ENCODE measurements around the gene FAM222A.

FAM222A gene

DNA sequence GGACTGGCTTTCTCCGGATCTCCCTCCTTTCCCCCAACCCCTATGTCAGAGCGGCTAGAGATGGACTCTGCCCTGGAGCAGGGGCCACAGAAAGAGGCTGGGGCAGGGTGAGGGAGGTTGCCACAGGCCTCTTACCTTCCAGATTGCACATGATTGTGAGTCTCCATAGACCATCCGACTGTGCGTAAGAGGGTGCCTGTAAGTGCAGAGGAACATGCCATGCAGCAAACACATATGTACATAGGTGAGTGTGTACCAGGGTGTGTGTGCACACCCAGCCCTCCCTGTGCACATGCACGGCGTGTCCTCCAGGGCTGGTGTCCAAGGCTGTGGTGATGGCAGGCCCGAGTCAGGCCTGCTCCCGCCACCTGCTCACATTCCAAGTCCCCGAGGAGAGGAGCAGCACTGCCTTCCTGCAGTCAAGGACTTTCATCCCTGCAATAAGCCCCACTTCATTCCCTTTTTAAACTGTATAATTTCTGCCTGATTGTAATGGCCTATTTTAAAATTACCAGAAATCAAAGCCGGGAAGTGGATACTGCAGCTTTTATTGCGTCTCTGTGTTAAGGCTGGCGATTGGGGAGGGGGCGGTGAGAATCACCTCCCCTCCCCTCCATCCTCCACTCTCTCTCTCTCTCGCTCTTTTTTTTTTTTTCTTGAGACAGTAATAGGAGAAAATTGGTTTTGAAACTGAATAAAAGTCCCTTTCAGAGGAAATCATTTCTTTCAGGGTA is 28.5 kb downstream of the FAM222A start:
- Mint-ChIP-seq H3K36me3 (ENCODE audit: low read depth) (no peaks in the 10 kb centered on the region), H3K4me3 (no peak overlapping the region), H3K9me3 (no peaks in the 10 kb centered on the region), H3K27me3 (no peaks in the 10 kb centered on the region), H3K4me1 (ENCODE audit: low read depth) (no peaks in the 10 kb centered on the region), H3K27ac (no peak overlapping the region)

DNA sequence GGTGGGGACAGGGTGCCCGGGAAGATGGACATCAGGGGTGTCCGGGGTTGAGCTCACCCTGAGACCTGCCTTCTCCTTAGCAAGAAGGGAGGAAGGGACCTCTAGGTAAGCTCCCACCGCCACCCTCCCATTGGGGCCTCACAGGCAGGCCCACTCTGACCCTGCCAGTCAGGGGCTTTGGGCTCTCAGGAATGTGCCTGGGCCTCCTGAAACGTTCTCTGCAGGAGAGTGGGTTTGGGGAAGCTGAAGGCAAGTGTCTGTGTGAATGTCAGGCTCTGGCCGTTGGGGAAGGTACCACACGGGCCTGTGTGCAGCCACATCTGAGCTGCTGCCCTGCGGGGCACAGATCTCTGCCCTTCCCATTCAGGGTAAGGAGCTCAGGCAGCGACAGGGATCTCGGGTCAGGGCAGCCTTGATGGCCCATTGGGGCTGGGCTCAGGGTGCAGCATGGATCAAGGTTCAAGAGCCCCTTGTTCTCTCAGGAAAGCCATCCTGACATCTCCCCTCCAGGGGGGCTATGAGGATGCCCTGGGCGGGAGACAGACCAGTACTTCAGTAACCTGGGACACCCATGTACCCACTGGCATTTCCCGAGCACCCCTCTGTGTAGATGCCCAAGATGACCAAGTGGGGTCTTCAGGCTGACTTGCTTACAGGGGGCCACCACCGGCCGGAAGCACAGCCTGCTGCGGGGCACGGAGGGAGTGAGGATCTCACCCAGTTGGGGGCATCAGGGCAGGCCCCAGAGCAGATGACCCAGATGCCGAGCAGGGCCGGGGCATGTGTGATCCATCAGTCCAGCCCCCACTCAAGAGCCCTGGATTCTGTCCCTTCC is 29.7 kb downstream of the FAM222A start:
- H3K4me3 Mint-ChIP-seq = no peak overlapping the region
- H3K27me3 Mint-ChIP-seq = no peaks in the 10 kb centered on the region
- no peaks in the 10 kb centered on the region for H3K9me3 Mint-ChIP-seq
- H3K36me3 Mint-ChIP-seq (ENCODE audit: low read depth) = no peaks in the 10 kb centered on the region
- no peak overlapping the region for H3K27ac Mint-ChIP-seq
- no peaks in the 10 kb centered on the region for H3K4me1 Mint-ChIP-seq (ENCODE audit: low read depth)

DNA sequence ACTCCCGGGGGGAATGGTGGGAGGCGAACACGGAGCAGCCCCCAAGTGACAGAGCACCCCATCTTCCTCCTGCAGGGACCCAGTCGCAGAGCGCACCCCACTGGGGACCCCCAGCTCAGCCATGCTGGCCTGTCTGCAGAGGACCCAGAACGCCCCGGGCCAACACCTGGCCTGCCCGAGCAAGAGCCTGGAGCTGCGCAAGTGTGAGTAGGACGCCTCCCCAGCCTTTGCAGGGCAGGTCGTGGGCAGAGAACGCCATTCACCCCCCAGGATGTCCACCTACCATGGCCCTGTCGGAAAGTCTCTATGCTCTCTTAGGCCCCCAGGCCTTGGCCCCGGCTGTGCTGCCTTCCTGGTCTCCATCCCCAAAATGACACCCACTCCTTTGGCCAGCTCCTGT is 30.4 kb downstream of the FAM222A start:
- H3K27me3 Mint-ChIP-seq = no peaks in the 10 kb centered on the region
- no peaks in the 10 kb centered on the region for H3K36me3 Mint-ChIP-seq (ENCODE audit: low read depth)
- H3K9me3 Mint-ChIP-seq = no peaks in the 10 kb centered on the region
- H3K4me3 Mint-ChIP-seq = no peak overlapping the region
- no peak overlapping the region for H3K27ac Mint-ChIP-seq
- no peaks in the 10 kb centered on the region for H3K4me1 Mint-ChIP-seq (ENCODE audit: low read depth)

DNA sequence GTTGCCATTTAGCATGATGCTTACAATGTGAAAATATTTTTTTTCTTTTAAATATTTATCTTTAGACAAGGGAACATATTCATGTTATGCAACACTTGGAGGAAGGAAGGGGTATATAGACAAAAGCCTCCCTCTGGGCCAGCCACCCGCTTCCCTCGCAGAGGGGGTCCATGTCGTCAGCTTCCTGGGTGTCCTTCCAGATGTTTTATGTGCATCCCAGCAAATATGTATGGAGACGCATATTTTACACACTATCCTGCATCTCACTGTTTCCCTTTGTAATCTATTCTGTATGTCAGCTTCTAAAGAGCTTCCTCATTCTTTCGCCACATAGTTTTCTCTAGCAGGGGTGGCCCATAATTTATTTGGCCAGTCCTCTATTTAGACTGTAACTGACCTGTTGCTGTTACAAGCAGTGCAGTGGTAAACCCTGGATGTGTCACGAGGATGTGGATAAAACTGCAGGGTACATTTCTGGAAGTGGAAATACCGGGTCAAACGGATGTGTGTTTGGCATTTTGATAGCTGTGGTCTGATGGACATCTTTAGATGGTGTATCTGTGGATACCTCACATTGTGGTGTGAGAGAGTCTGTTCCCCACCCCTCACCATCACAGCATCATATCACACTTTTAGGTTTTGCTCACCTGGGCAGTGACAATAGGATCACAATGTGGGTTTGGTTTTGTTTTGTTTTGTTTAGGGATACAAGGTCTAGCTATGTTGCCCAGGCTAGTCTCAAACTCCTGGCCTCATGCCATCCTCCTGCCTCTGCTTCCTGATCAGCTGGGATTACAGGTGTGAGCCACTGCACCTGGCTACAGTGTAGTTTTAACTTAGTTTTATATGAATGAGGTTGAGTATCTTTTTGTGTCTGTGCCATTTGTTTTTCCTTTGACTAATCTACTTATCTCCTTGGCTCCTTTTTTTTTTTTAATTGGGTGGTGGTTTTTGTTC is 31.6 kb downstream of the FAM222A start:
- no peaks in the 10 kb centered on the region for H3K27me3 Mint-ChIP-seq
- no peaks in the 10 kb centered on the region for H3K4me1 Mint-ChIP-seq (ENCODE audit: low read depth)
- H3K27ac Mint-ChIP-seq = no peak overlapping the region
- H3K36me3 Mint-ChIP-seq (ENCODE audit: low read depth) = no peaks in the 10 kb centered on the region
- no peak overlapping the region for H3K4me3 Mint-ChIP-seq
- H3K9me3 Mint-ChIP-seq = no peaks in the 10 kb centered on the region

DNA sequence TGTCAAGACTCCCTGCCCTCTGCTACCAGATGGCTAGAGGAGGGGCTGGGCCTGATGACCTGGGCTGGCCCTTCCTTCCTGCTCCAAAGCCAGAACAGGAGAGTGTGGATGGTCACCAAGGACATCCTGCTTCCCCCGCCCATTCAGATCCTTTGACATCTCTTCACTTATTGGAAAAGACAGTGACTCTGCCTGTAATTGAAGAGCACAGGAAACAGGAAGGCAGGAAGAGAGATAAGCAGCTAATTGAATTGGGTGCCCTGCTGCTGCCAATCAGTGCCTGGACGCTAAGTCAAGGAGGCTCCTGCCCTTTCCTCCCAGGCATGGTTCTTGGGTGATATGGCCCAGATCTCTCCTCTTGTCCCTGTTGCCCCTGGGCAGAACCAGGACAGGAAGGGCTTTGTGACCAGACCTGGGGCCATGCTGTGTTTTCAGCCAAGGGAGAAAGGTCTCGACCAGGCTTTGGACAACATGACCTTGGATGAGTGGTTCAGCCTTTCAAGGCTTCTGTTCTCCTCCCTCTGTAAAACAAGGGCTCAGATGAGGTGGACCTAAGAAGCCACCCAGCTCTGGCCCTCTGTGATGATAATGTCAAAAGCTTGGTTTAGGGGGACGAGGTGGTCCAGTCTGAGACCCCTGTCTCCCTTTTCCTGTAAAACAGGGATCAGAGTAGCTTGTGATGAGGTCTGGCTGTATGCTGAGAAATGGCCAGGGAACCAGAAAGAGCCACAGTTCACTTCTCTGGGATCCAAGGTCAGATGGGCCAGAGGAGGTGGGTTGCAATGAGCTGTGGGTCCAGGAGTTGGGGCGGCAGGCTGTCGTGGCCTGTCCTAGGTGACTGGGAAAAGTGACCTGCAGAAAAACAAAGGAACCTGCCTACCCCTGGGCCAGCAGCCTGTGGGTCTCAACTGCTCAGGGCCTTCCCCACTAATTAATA is 38.8 kb downstream of the FAM222A start:
- Mint-ChIP-seq H3K27me3 (peaks cover 8% of the 10 kb centered on the region), H3K36me3 (ENCODE audit: low read depth) (peaks cover 17% of the 10 kb centered on the region), H3K4me1 (ENCODE audit: low read depth) (no peaks in the 10 kb centered on the region), H3K27ac (no peak overlapping the region), H3K4me3 (no peak overlapping the region), H3K9me3 (peaks cover 10% of the 10 kb centered on the region)

DNA sequence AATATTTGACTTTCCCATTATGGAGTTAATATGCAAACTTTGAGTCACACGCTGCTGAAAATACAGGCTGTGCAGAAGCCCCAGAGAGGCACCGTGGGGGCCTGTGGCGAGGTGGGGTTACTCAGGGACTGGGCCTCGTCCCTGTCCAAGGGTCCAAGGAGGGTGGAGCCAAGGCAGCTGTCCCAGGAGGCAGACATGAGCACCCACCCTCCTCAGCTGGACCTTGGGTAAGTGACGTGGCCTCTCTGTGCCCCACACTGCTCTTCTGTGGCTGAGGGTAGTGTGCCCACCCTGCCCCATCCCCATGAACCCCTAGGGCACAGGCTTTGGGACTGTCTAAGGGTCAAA is 39.4 kb downstream of the FAM222A start:
- H3K27me3 Mint-ChIP-seq = peaks cover 8% of the 10 kb centered on the region
- H3K4me3 Mint-ChIP-seq = no peak overlapping the region
- no peaks in the 10 kb centered on the region for H3K4me1 Mint-ChIP-seq (ENCODE audit: low read depth)
- H3K9me3 Mint-ChIP-seq = peaks cover 10% of the 10 kb centered on the region
- H3K36me3 Mint-ChIP-seq (ENCODE audit: low read depth) = peaks cover 17% of the 10 kb centered on the region
- H3K27ac Mint-ChIP-seq = no peak overlapping the region

DNA sequence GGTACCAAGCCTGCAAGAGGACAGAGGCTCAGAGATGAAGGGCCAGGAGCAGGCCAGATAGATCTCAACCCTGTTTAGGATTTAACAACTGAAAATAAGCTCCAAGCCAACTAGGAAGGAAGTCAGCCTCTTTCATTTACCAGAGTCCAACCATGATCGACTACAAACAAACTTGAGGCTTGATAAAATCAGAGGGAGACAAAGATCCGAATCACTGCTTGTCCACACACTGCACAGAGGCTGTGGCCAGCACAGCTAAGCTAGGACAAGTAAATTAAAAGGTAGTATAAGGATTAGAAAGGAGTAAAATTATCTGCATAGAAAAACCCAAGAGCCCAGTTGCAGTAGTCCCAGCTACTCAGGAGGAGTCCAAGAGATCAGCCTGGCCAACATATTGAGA is 40.3 kb downstream of the FAM222A start:
- no peaks in the 10 kb centered on the region for H3K4me1 Mint-ChIP-seq (ENCODE audit: low read depth)
- no peak overlapping the region for H3K27ac Mint-ChIP-seq
- H3K9me3 Mint-ChIP-seq = peaks cover 10% of the 10 kb centered on the region
- H3K27me3 Mint-ChIP-seq = peaks cover 8% of the 10 kb centered on the region
- H3K36me3 Mint-ChIP-seq (ENCODE audit: low read depth) = peaks cover 17% of the 10 kb centered on the region
- H3K4me3 Mint-ChIP-seq = no peak overlapping the region

DNA sequence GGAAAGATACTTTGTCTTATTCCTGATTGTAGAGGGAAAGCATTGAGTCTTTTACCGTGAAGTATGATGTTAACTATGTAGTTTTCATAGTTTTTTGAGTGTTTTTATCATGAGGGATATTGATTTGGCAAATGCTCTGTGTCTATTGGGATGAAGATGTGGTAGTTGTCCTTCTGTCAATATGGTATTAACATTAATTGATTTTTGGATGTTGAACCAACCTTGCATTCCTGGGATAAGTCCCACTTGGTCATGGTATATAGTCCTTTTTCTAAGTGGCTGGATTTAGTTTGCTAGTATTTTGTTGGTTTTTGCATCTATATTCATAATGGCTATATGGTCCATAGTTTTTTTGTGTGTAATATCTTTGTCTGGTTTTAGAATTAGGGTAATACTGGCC is 42.8 kb downstream of the FAM222A start:
- H3K9me3 Mint-ChIP-seq = peaks cover 10% of the 10 kb centered on the region

DNA sequence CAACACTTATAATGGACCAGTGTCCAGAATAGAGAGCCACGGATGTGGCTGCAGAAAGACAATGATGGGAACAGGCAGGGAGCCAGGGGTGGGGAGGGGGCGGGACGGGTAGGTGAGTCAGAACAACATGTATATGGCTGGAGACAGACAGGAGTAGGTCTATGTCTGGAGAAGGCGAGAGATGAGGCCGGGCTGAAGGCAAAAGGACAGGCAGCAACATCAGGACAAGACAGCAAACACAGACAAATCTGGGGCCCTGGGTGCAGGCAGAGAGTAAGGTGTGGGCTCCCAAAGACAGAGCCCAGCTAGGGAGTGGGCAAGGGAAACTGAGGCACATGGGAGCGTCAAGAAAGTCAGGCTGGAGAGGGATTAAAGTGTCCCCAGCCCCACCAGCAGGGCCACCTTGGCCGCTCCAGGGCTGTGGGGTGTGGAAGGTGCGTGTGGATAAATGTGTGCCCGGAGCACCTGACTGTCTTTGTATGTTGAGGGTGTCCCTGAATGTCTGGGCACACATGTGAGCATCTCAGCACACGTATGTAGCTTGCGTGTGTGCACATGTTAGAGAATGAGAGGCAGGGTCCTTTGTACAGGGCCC is 44.1 kb downstream of the FAM222A start:
- H3K4me1 Mint-ChIP-seq (ENCODE audit: low read depth) = peaks cover 4% of the 10 kb centered on the region
- peaks cover 10% of the 10 kb centered on the region for H3K9me3 Mint-ChIP-seq
- peaks cover 8% of the 10 kb centered on the region for H3K27me3 Mint-ChIP-seq
- peaks cover 17% of the 10 kb centered on the region for H3K36me3 Mint-ChIP-seq (ENCODE audit: low read depth)
- no peak overlapping the region for H3K4me3 Mint-ChIP-seq
- H3K27ac Mint-ChIP-seq = no peak overlapping the region

More for the DNA sequence above, 42.8 kb downstream of the FAM222A start:
- Mint-ChIP-seq H3K4me1 (ENCODE audit: low read depth) (peaks cover 4% of the 10 kb centered on the region), H3K4me3 (no peak overlapping the region), H3K27me3 (peaks cover 8% of the 10 kb centered on the region), H3K27ac (no peak overlapping the region), H3K36me3 (ENCODE audit: low read depth) (peaks cover 17% of the 10 kb centered on the region)

DNA sequence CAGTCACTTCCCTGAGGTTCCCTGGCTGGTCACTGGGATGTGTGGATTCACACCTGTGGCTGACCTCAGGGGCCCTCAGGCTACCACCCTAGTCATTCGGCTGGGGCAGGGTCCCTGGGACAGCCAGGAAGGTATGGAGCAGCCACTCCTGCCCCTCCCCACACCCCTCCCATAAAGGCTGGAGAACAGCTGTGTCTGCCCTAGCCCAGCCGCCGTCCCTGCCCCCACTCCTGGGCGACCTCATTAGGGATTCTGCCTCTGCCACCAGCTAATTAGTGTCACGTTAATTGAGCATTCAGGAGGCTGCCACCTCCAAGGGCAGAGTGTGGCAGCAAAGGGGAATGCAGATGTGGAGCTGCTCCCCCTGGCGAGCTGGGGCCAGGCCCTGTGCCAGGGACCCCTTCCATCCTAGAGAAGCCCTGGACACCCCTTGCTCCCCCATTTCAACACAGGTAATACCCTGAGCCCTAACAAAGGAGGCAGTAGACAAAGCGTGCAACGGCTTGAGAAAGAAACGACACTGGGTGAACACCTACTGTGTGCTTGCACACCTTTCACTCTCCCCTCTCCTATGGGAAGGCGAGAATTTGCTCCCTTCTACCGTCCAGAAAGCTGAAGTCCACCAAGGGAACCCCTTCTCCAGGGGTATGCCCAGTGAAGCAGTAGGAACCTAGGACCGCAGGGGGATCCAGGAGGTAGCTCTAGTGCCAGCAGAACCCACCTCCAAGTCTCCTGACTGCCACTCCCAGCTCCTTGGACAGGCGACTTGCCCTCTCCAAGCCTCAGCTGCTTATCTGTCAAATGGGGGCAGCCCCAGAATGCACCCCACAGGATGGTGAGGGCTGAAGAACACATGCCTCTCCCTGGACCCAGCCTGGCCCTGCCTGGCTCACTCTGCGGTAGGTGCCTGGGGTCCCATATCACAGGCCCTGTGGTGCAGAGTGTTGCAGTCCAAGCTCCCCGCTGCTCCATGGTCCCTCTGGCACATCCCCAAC is 45.1 kb downstream of the FAM222A start:
- H3K9me3 Mint-ChIP-seq = peaks cover 10% of the 10 kb centered on the region
- peaks cover 8% of the 10 kb centered on the region for H3K27me3 Mint-ChIP-seq
- no peak overlapping the region for H3K27ac Mint-ChIP-seq
- peaks cover 9% of the 10 kb centered on the region for H3K4me1 Mint-ChIP-seq (ENCODE audit: low read depth)
- H3K4me3 Mint-ChIP-seq = no peak overlapping the region
- H3K36me3 Mint-ChIP-seq (ENCODE audit: low read depth) = peaks cover 17% of the 10 kb centered on the region

DNA sequence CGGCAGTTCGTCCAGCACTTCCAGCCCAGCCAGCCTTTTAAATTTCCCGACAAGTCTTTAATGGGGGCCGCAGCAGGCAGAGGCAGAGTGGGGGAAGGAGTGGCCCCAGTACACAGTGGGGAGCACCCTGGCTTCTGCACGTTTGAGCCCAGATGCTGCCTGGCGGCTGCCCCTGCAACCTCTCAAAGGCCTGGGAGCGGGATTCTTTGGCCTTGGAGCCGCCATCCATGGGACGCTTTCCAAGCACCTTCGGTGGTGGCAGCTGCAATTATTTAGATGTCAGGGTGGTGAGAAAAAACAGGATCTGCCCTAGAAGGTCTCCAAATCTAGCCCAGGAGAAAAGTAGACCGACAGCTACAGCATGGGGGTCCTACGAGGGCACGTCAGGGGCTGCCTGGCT is 46.0 kb downstream of the FAM222A start:
- Mint-ChIP-seq H3K9me3 (peaks cover 10% of the 10 kb centered on the region), H3K4me3 (no peak overlapping the region), H3K36me3 (ENCODE audit: low read depth) (peaks cover 17% of the 10 kb centered on the region), H3K27me3 (peaks cover 8% of the 10 kb centered on the region), H3K27ac (no peak overlapping the region), H3K4me1 (ENCODE audit: low read depth) (peaks cover 9% of the 10 kb centered on the region)

DNA sequence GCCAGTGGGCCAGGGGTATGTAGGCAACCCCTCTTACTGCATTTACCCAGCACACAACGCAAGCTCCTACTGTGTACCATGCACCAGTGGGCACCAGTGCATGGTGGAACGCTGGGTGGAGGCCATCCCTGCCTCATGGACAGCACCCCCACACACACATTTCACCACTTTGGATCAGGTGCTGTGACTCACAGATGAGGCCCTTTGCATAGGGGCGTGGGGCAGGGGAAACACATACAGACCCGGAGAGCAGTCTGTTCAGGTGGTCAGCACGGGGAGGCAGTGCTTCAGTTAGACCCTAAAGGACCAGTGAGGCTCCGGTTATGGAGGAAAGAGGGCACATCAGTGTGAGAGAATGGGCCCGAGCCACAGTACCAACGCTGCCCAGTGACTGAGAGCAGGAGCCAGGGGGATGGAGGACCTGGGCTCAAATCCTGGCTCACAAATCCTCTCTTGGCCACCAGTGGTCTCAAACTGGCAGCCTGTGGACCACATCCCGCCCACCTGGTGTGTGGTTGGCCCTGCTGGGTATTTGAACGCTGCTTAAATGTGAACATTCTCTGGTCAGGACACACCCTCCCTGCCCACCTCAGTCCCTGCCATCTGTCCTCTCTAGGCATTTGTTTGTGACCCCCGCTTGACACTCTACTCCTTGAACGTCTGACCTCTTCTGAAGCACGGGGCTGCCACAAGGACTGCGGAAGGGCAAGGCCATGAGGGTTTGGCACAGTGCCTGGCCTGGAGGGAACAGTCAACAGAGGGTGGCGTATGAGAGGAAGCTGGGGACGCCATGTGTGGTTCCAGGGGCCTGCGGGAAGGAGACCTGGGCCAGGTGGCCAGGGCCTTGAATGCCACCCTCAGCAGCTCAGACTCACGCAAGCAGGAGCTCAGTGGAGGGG is 46.7 kb downstream of the FAM222A start:
- Mint-ChIP-seq H3K27ac (no peak overlapping the region), H3K4me1 (ENCODE audit: low read depth) (peaks cover 9% of the 10 kb centered on the region), H3K9me3 (peaks cover 10% of the 10 kb centered on the region), H3K4me3 (no peak overlapping the region), H3K27me3 (peaks cover 8% of the 10 kb centered on the region), H3K36me3 (ENCODE audit: low read depth) (peaks cover 17% of the 10 kb centered on the region)

Measured in stimulated activated naive CD8-positive, alpha-beta T cell treated with anti-CD3 and anti-CD28 coated beads, Interleukin-15, Interleukin-2, amounts not matched to agents 100 ng/mL and 50 ng/mL, for 24 hours (primary cell).